Measurements from ENCODE around the gene PLEKHO1.
"Not testable (repeated sequence)": the region's sequence is repeated elsewhere in the genome, so short reads cannot be mapped to it uniquely, and the experiment has no call there.

PLEKHO1 gene

GRCh38 chr1:150149271-150150132, at the start of gene PLEKHO1:
Gene PLEKHO1, plus strand, starts transcription at chr1:150149916. Its CDS starts 342 bp downstream, at chr1:150150258.
- DNase-seq (ENCODE audit: low read depth) = peak; percentile 88

- no peak for DNase-seq (ENCODE audit: low read depth)
These were observed 46.7 kb upstream of the PLEKHO1 start for GRCh38 chr1:150102986-150103385.

- DNase-seq (ENCODE audit: low read depth) = peak; percentile 25
These were observed 43.4 kb upstream of the PLEKHO1 start for GRCh38 chr1:150106341-150106740.

- no peak for DNase-seq (ENCODE audit: low read depth)
These were observed 40.1 kb upstream of the PLEKHO1 start for GRCh38 chr1:150109586-150109985.

GRCh38 chr1:150110116-150110515, 39.6 kb upstream of the PLEKHO1 start:
- no peak for DNase-seq (ENCODE audit: low read depth)

GRCh38 chr1:150111670-150112069, 38.0 kb upstream of the PLEKHO1 start:
- DNase-seq (ENCODE audit: low read depth) = no peak

- DNase-seq (ENCODE audit: low read depth) = no peak
These were observed 34.6 kb upstream of the PLEKHO1 start for GRCh38 chr1:150115121-150115520.

GRCh38 chr1:150118716-150119115, 31.0 kb upstream of the PLEKHO1 start:
- DNase-seq (ENCODE audit: low read depth) = no peak

- peak; percentile 49 for DNase-seq (ENCODE audit: low read depth)
These were observed 28.4 kb upstream of the PLEKHO1 start for GRCh38 chr1:150121236-150121862.

- DNase-seq (ENCODE audit: low read depth) = no peak
These were observed 22.9 kb upstream of the PLEKHO1 start for GRCh38 chr1:150126811-150127210.

- DNase-seq (ENCODE audit: low read depth) = no peak
These were observed 22.3 kb upstream of the PLEKHO1 start for GRCh38 chr1:150127464-150127863.

GRCh38 chr1:150127868-150128267, 21.8 kb upstream of the PLEKHO1 start:
- no peak for DNase-seq (ENCODE audit: low read depth)

GRCh38 chr1:150132372-150132771, 17.3 kb upstream of the PLEKHO1 start:
- DNase-seq (ENCODE audit: low read depth) = no peak

GRCh38 chr1:150134537-150134936, 15.2 kb upstream of the PLEKHO1 start:
- DNase-seq (ENCODE audit: low read depth) = no peak

- peak; percentile 56 for DNase-seq (ENCODE audit: low read depth)
These were observed 14.3 kb upstream of the PLEKHO1 start for GRCh38 chr1:150135400-150135799.

- DNase-seq (ENCODE audit: low read depth) = no peak
These were observed 11.7 kb upstream of the PLEKHO1 start for GRCh38 chr1:150138044-150138443.

- no peak for DNase-seq (ENCODE audit: low read depth)
These were observed 8.3 kb upstream of the PLEKHO1 start for GRCh38 chr1:150141452-150141851.

- no peak for DNase-seq (ENCODE audit: low read depth)
These were observed 7.6 kb upstream of the PLEKHO1 start for GRCh38 chr1:150142083-150142482.

- no peak for DNase-seq (ENCODE audit: low read depth)
These were observed 5.1 kb upstream of the PLEKHO1 start for GRCh38 chr1:150144606-150145005.

- not testable (repeated sequence) for DNase-seq (ENCODE audit: low read depth)
These were observed 3.7 kb upstream of the PLEKHO1 start for GRCh38 chr1:150146016-150146415.

- DNase-seq (ENCODE audit: low read depth) = no peak
These were observed 2.7 kb upstream of the PLEKHO1 start for GRCh38 chr1:150146849-150147542.

- DNase-seq (ENCODE audit: low read depth) = no peak
These were observed 862 bp upstream of the PLEKHO1 start for GRCh38 chr1:150148837-150149270.

Measured in iris pigment epithelial cell (primary cell).